Measurements from ENCODE around the gene FMN1.
A peak's percentile ranks its signal among the peaks of the same experiment; 100 is the strongest.

DNA sequence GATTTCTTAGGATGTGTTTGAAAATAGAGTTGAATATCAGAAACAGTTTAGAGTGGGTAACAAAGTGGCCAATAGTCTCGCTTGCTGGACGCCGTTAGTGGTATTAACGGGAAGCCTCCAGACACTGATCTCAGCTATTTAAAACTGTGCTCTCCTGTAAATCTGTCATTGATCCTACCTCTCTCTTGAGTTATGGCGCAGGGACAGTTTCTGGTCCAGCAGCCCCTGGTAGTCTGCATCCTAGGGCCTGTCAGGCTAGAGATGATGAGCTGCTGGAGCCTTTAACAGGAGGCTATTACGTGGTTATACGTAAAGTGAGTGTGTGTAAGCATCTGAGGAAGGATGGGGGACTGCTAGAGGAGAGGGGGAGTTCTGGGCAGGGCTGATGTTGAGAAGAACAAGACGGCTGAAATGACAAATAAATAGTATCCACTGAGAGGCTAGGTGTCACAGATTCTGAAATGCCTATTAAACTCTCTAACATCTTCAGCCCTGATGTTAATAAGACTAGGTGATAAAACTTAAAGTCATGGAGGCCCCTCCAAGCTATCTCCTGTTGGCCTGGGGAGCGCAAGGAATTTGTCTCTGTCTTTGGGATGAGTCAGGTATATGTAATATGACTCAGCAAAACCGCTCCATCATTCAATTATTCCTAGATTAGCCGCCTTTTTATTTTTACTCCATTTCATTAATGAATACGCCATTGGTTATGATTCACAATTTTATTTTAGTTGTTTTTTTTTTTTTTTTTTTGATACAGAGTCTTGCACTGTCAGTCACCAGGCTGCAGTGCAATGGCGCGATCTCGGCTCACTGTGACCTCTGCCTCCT, 321.0 kb downstream of the FMN1 start:
- no peak for TF ChIP-seq EP300 (IDR thresholded peaks at IDR 0.05)
- TF ChIP-seq, protein P1, sequence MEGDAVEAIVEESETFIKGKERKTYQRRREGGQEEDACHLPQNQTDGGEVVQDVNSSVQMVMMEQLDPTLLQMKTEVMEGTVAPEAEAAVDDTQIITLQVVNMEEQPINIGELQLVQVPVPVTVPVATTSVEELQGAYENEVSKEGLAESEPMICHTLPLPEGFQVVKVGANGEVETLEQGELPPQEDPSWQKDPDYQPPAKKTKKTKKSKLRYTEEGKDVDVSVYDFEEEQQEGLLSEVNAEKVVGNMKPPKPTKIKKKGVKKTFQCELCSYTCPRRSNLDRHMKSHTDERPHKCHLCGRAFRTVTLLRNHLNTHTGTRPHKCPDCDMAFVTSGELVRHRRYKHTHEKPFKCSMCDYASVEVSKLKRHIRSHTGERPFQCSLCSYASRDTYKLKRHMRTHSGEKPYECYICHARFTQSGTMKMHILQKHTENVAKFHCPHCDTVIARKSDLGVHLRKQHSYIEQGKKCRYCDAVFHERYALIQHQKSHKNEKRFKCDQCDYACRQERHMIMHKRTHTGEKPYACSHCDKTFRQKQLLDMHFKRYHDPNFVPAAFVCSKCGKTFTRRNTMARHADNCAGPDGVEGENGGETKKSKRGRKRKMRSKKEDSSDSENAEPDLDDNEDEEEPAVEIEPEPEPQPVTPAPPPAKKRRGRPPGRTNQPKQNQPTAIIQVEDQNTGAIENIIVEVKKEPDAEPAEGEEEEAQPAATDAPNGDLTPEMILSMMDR (IDR thresholded peaks at IDR 0.05) = no peak
- no peak for TF ChIP-seq NPAS2 (CRISPR knock-in tag; IDR thresholded peaks at IDR 0.05; ENCODE audit: borderline replicate concordance)
- no peak for TF ChIP-seq FOSL2 (IDR thresholded peaks at IDR 0.05)
- peak; percentile 80 for TF ChIP-seq FOSL2 (CRISPR knock-in tag; IDR thresholded peaks at IDR 0.05)
- no peak for TF ChIP-seq ZFP36 (IDR thresholded peaks at IDR 0.05; ENCODE audit: borderline replicate concordance, partially characterized antibody)
- no peak for TF ChIP-seq CEBPB (IDR thresholded peaks at IDR 0.05)
- TF ChIP-seq POLR2A (IDR thresholded peaks at IDR 0.05; ENCODE audit: low read length) = no peak
- TF ChIP-seq ZC3H11A (IDR thresholded peaks at IDR 0.05) = no peak
- no peak for TF ChIP-seq SMC3 (IDR thresholded peaks at IDR 0.05)
- TF ChIP-seq, protein P2, sequence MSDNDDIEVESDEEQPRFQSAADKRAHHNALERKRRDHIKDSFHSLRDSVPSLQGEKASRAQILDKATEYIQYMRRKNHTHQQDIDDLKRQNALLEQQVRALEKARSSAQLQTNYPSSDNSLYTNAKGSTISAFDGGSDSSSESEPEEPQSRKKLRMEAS (IDR thresholded peaks at IDR 0.05) = no peak

Measured in A549 (cell line).